ENCODE measurements around the gene S100A9. TPM values are rescaled to one million over a fixed set of nuclear protein-coding genes. Genes with fewer than 3 reads are reported as not detected.

The S100A9 gene
- total RNA-seq, 1 experiment from 2014 or later, result 0.59 TPM

- H3K9ac ChIP-seq (ENCODE audit: low read length), result no peak overlapping the region
- POLR2A ChIA-PET, result no interaction called here
- no peak overlapping the region for H3K27ac ChIP-seq (ENCODE audit: low read depth, low read length)
- no peaks in the 10 kb centered on the region for H3K9me2 ChIP-seq (ENCODE audit: insufficient read depth)
- H3K36me3 ChIP-seq (ENCODE audit: control insufficient read depth in 1 of 2, insufficient read depth in 2 of 2, low read length in 2 of 2), result no peaks in the 10 kb centered on the region
- no peaks in the 10 kb centered on the region for H3K4me1 ChIP-seq (ENCODE audit: control insufficient read depth in 1 of 2, insufficient read depth in 2 of 2, low read length in 2 of 2)
- no peaks in the 10 kb centered on the region for H3K9me3 ChIP-seq (ENCODE audit: control insufficient read depth in 1 of 2, insufficient read depth in 1 of 2, low read depth in 1 of 2, low read length in 2 of 2)
- intact Hi-C loops (cut with micrococcal nuclease), result no loop called here
- peaks cover 26% of the 10 kb centered on the region for H3K27me3 ChIP-seq (ENCODE audit: insufficient read depth, low read length)
- H3K4me3 ChIP-seq (replicated peaks in 1 of 2; ENCODE audit: low read depth in 1 of 2, low read length in 2 of 2), result no peak overlapping the region
- no peak for ATAC-seq
- H3K4me2 ChIP-seq (ENCODE audit: low read length), result no peak overlapping the region
- TF ChIP-seq TCF7L2 (IDR thresholded peaks at IDR 0.05; ENCODE audit: borderline replicate concordance, extremely low read depth, insufficient read depth, insufficient read length) (no peak), FOSL1 (IDR thresholded peaks at IDR 0.05; ENCODE audit: low read depth) (no peak), YY1 (IDR thresholded peaks at IDR 0.05; ENCODE audit: extremely low read depth, insufficient replicate concordance, low read depth, low read length) (no peak), POLR2AphosphoS5 (IDR thresholded peaks at IDR 0.05; ENCODE audit: low read depth, low read length) (no peak), MAX (IDR thresholded peaks at IDR 0.05) (no peak), SIN3A (IDR thresholded peaks at IDR 0.05; ENCODE audit: low read depth) (no peak), EGR1 (IDR thresholded peaks at IDR 0.05; ENCODE audit: low read depth) (no peak), ELF1 (IDR thresholded peaks at IDR 0.05; ENCODE audit: borderline replicate concordance, low read depth) (no peak), CBX3 (IDR thresholded peaks at IDR 0.05; ENCODE audit: low read depth) (no peak), ZFX (IDR thresholded peaks at IDR 0.05) (no peak), SP1 (IDR thresholded peaks at IDR 0.05; ENCODE audit: low read depth) (no peak)
- TF ChIP-seq, protein P1, sequence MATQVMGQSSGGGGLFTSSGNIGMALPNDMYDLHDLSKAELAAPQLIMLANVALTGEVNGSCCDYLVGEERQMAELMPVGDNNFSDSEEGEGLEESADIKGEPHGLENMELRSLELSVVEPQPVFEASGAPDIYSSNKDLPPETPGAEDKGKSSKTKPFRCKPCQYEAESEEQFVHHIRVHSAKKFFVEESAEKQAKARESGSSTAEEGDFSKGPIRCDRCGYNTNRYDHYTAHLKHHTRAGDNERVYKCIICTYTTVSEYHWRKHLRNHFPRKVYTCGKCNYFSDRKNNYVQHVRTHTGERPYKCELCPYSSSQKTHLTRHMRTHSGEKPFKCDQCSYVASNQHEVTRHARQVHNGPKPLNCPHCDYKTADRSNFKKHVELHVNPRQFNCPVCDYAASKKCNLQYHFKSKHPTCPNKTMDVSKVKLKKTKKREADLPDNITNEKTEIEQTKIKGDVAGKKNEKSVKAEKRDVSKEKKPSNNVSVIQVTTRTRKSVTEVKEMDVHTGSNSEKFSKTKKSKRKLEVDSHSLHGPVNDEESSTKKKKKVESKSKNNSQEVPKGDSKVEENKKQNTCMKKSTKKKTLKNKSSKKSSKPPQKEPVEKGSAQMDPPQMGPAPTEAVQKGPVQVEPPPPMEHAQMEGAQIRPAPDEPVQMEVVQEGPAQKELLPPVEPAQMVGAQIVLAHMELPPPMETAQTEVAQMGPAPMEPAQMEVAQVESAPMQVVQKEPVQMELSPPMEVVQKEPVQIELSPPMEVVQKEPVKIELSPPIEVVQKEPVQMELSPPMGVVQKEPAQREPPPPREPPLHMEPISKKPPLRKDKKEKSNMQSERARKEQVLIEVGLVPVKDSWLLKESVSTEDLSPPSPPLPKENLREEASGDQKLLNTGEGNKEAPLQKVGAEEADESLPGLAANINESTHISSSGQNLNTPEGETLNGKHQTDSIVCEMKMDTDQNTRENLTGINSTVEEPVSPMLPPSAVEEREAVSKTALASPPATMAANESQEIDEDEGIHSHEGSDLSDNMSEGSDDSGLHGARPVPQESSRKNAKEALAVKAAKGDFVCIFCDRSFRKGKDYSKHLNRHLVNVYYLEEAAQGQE (IDR thresholded peaks at IDR 0.05; ENCODE audit: low read depth), result no peak
- TF ChIP-seq, protein P2, sequence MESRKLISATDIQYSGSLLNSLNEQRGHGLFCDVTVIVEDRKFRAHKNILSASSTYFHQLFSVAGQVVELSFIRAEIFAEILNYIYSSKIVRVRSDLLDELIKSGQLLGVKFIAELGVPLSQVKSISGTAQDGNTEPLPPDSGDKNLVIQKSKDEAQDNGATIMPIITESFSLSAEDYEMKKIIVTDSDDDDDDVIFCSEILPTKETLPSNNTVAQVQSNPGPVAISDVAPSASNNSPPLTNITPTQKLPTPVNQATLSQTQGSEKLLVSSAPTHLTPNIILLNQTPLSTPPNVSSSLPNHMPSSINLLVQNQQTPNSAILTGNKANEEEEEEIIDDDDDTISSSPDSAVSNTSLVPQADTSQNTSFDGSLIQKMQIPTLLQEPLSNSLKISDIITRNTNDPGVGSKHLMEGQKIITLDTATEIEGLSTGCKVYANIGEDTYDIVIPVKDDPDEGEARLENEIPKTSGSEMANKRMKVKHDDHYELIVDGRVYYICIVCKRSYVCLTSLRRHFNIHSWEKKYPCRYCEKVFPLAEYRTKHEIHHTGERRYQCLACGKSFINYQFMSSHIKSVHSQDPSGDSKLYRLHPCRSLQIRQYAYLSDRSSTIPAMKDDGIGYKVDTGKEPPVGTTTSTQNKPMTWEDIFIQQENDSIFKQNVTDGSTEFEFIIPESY (IDR thresholded peaks at IDR 0.05; ENCODE audit: extremely low read depth, insufficient replicate concordance, low read length), result no peak
- no peaks in the 10 kb centered on the region for H3K79me2 ChIP-seq (ENCODE audit: insufficient read depth, low read length)
- H4K20me1 ChIP-seq (ENCODE audit: insufficient read depth), result no peaks in the 10 kb centered on the region
- CTCF ChIA-PET, result no interaction called here
- BruUV-seq (replicated peaks), result no TSS peak
- RAD21 ChIA-PET (ENCODE audit: low non-redundant PET in 1 of 2, low total read pairs in 2 of 2, uncharacterized antibody in 2 of 2, unreplicated experiment in 2 of 2), result no interaction called here
- no peak overlapping the region for H2AFZ ChIP-seq (ENCODE audit: low read depth, low read length, poor library complexity, severe bottlenecking)
- no peak for DNase-seq (ENCODE audit: low read depth, low spot score)
These were observed 13.6 kb downstream of the S100A9 start for GRCh38 chr1:153371231-153371630.
